Measurements from ENCODE around the gene TAC1.
"Not testable (repeated sequence)": the region's sequence is repeated elsewhere in the genome, so short reads cannot be mapped to it uniquely, and the experiment has no call there.

TAC1 gene

GRCh38 chr7:97752215-97752614 is 20.3 kb downstream of the TAC1 start:
- TF ChIP-seq CTCF (IDR thresholded peaks at IDR 0.05): no peak
- Histone ChIP-seq H3K4me3 (no peak overlapping the region), H3K27ac (no peak overlapping the region)
- DNase-seq (ENCODE audit: low spot score): no peak

GRCh38 chr7:97757824-97758223 is 25.9 kb downstream of the TAC1 start:
- no peak for DNase-seq (ENCODE audit: low spot score)
- Histone ChIP-seq H3K4me3 (no peak overlapping the region), H3K27ac (no peak overlapping the region)
- TF ChIP-seq CTCF (IDR thresholded peaks at IDR 0.05): no peak

GRCh38 chr7:97770850-97771249 is 39.0 kb downstream of the TAC1 start:
- DNase-seq (ENCODE audit: low spot score): no peak
- Histone ChIP-seq H3K4me3 (no peak overlapping the region), H3K27ac (no peak overlapping the region)
- no peak for TF ChIP-seq CTCF (IDR thresholded peaks at IDR 0.05)

- Histone ChIP-seq H3K4me3 (no peak overlapping the region), H3K27ac (no peak overlapping the region)
- no peak for TF ChIP-seq CTCF (IDR thresholded peaks at IDR 0.05)
- no peak for DNase-seq (ENCODE audit: low spot score)
Observed at GRCh38 chr7:97771576-97771975, 39.7 kb downstream of the TAC1 start.

- DNase-seq (ENCODE audit: low spot score): no peak
- no peak for TF ChIP-seq CTCF (IDR thresholded peaks at IDR 0.05)
- no peak overlapping the region for H3K27ac ChIP-seq
- no peak overlapping the region for H3K4me3 ChIP-seq
Observed at GRCh38 chr7:97772045-97772901, 40.4 kb downstream of the TAC1 start.

GRCh38 chr7:97786398-97786797 is 54.5 kb downstream of the TAC1 start:
- not testable (repeated sequence) for H3K27ac ChIP-seq; DNase-seq (ENCODE audit: low spot score); H3K4me3 ChIP-seq

Measured in coronary artery (tissue), 2 donors.